ENCODE data around the gene P3H2.

Gene P3H2

DNA sequence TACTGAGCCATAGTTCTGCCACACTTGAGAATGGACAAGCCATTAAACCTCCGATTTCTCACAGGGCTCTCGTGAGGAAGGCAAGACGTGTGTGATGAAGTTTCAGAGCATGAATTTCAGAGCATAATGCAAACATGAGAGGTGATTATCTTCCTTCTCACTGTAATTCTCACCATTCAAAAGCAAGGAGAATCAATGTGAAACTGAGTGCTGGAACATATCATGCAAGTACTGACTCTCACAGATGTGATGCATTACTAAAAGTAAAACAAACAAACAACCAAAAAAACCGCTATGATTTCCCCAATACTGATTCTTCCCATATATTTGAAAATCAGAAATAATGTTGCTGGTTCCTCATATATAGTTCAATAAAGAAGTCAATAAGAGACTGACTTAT, 23.7 kb downstream of the P3H2 start:
- ChIA-PET CTCF (interaction anchor here (1.4 kb wide), 1 partner anchor 105 kb away, joined by 3 read pairs; no protein-coding TSS in a partner anchor), POLR2A (no interaction called here)
- Histone ChIP-seq H3K9me3 (ENCODE audit: control insufficient read depth, insufficient read depth, low read depth, low read length) (no peaks in the 10 kb centered on the region), H3K27ac (ENCODE audit: extremely low read depth, low read depth, low read length) (no peak overlapping the region), H3K4me3 (ENCODE audit: low read depth, low read length) (no peak overlapping the region), H3K36me3 (ENCODE audit: control insufficient read depth in 2 of 2, insufficient read depth in 1 of 2, low read length in 2 of 2) (no peaks in the 10 kb centered on the region), H3K4me1 (ENCODE audit: control insufficient read depth, insufficient read depth, low read length) (peaks cover 3% of the 10 kb centered on the region)
- TF ChIP-seq ZNF785 (tag by site-specific recombination; IDR thresholded peaks at IDR 0.05) = no peak
- no peak for TF ChIP-seq EGR2 (tag by site-specific recombination; IDR thresholded peaks at IDR 0.05; ENCODE audit: low read depth)
- no peak for TF ChIP-seq ZNF112 (tag by site-specific recombination; IDR thresholded peaks at IDR 0.05)
- TF ChIP-seq BCL11B (tag by site-specific recombination; IDR thresholded peaks at IDR 0.05; ENCODE audit: low read depth) = no peak
- no peak for TF ChIP-seq ZFP3 (tag by site-specific recombination; IDR thresholded peaks at IDR 0.05; ENCODE audit: low read depth)
- no peak for TF ChIP-seq ZNF600 (tag by site-specific recombination; IDR thresholded peaks at IDR 0.05)
- TF ChIP-seq, protein P1, sequence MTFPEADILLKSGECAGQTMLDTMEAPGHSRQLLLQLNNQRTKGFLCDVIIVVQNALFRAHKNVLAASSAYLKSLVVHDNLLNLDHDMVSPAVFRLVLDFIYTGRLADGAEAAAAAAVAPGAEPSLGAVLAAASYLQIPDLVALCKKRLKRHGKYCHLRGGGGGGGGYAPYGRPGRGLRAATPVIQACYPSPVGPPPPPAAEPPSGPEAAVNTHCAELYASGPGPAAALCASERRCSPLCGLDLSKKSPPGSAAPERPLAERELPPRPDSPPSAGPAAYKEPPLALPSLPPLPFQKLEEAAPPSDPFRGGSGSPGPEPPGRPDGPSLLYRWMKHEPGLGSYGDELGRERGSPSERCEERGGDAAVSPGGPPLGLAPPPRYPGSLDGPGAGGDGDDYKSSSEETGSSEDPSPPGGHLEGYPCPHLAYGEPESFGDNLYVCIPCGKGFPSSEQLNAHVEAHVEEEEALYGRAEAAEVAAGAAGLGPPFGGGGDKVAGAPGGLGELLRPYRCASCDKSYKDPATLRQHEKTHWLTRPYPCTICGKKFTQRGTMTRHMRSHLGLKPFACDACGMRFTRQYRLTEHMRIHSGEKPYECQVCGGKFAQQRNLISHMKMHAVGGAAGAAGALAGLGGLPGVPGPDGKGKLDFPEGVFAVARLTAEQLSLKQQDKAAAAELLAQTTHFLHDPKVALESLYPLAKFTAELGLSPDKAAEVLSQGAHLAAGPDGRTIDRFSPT (tag by site-specific recombination; IDR thresholded peaks at IDR 0.05) = no peak
- TF ChIP-seq, protein P2, sequence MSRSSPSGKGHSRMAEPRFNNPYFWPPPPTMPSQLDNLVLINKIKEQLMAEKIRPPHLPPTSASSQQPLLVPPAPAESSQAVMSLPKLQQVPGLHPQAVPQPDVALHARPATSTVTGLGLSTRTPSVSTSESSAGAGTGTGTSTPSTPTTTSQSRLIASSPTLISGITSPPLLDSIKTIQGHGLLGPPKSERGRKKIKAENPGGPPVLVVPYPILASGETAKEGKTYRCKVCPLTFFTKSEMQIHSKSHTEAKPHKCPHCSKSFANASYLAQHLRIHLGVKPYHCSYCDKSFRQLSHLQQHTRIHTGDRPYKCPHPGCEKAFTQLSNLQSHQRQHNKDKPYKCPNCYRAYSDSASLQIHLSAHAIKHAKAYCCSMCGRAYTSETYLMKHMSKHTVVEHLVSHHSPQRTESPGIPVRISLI (tag by site-specific recombination; IDR thresholded peaks at IDR 0.05) = no peak
- no peak for TF ChIP-seq ZNF623 (tag by site-specific recombination; IDR thresholded peaks at IDR 0.05)
- TF ChIP-seq ZFP69B (tag by site-specific recombination; IDR thresholded peaks at IDR 0.05) = no peak
- TF ChIP-seq ZBTB1 (tag by site-specific recombination; IDR thresholded peaks at IDR 0.05) = no peak
- TF ChIP-seq GFI1B (tag by site-specific recombination; IDR thresholded peaks at IDR 0.05) = no peak
- no peak for TF ChIP-seq SETDB1 (IDR thresholded peaks at IDR 0.05; ENCODE audit: insufficient read length, low read length)
- no peak for TF ChIP-seq ZNF169 (tag by site-specific recombination; IDR thresholded peaks at IDR 0.05)
- TF ChIP-seq ZNF670 (tag by site-specific recombination; IDR thresholded peaks at IDR 0.05; ENCODE audit: low read depth) = no peak
- TF ChIP-seq ZIC2 (tag by site-specific recombination; IDR thresholded peaks at IDR 0.05) = no peak
- TF ChIP-seq, protein P3, sequence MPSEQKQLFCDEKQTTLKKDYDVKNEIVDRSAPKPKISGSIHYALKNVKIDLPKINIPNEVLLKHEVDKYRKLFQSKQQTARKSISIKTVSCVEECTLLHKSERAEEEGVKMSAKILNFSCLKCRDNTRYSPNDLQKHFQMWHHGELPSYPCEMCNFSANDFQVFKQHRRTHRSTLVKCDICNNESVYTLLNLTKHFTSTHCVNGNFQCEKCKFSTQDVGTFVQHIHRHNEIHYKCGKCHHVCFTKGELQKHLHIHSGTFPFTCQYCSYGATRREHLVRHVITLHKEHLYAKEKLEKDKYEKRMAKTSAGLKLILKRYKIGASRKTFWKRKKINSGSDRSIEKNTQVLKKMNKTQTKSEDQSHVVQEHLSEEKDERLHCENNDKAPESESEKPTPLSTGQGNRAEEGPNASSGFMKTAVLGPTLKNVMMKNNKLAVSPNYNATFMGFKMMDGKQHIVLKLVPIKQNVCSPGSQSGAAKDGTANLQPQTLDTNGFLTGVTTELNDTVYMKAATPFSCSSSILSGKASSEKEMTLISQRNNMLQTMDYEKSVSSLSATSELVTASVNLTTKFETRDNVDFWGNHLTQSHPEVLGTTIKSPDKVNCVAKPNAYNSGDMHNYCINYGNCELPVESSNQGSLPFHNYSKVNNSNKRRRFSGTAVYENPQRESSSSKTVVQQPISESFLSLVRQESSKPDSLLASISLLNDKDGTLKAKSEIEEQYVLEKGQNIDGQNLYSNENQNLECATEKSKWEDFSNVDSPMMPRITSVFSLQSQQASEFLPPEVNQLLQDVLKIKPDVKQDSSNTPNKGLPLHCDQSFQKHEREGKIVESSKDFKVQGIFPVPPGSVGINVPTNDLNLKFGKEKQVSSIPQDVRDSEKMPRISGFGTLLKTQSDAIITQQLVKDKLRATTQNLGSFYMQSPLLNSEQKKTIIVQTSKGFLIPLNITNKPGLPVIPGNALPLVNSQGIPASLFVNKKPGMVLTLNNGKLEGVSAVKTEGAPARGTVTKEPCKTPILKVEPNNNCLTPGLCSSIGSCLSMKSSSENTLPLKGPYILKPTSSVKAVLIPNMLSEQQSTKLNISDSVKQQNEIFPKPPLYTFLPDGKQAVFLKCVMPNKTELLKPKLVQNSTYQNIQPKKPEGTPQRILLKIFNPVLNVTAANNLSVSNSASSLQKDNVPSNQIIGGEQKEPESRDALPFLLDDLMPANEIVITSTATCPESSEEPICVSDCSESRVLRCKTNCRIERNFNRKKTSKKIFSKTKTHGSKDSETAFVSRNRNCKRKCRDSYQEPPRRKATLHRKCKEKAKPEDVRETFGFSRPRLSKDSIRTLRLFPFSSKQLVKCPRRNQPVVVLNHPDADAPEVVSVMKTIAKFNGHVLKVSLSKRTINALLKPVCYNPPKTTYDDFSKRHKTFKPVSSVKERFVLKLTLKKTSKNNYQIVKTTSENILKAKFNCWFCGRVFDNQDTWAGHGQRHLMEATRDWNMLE (tag by site-specific recombination; conservative IDR thresholded peaks at IDR 0.05; ENCODE audit: low read depth) = no peak
- TF ChIP-seq ZNF521 (tag by site-specific recombination; IDR thresholded peaks at IDR 0.05) = no peak
- TF ChIP-seq REPIN1 (tag by site-specific recombination; IDR thresholded peaks at IDR 0.05; ENCODE audit: low read depth) = no peak

DNA sequence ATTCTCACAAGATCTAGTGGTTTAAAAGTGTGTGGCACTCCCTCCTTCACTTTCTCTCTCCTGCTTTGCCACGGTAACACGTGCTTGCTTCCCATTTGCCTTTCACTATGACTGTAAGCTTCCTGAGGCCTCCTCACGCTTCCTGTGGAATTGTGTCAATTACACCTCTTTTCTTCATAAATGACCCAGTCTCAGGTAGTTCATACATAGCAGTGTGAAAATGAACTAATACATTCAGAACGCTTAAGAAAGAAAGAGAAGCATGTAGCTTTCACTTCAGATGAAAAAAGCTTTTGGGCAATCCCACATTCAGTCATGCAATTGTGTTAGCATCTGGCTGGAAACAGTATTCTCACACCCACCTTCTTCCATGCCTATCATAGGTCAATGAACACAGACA, 24.4 kb downstream of the P3H2 start:
- H3K27ac ChIP-seq (ENCODE audit: extremely low read depth, low read depth, low read length) = no peak overlapping the region
- no peak overlapping the region for H3K4me3 ChIP-seq (ENCODE audit: low read depth, low read length)
- peaks cover 3% of the 10 kb centered on the region for H3K4me1 ChIP-seq (ENCODE audit: control insufficient read depth, insufficient read depth, low read length)
- H3K9me3 ChIP-seq (ENCODE audit: control insufficient read depth, insufficient read depth, low read depth, low read length) = no peaks in the 10 kb centered on the region
- ChIA-PET CTCF (no interaction called here), POLR2A (no interaction called here)
- TF ChIP-seq PRDM1 (tag by site-specific recombination; IDR thresholded peaks at IDR 0.05) = peak; percentile 26; the same call in 1 of the 2 replicates
- no peak for TF ChIP-seq ZNF654 (tag by site-specific recombination; IDR thresholded peaks at IDR 0.05; ENCODE audit: low read depth)
- no peaks in the 10 kb centered on the region for H3K36me3 ChIP-seq (ENCODE audit: control insufficient read depth in 2 of 2, insufficient read depth in 1 of 2, low read length in 2 of 2)
